GM12874 (cell line): ENCODE measurements around the gene SYN1.

ENCODE experiments used
- CTCF ChIP-seq: IDR thresholded peaks from 2 replicates; pipeline ENCODE4 v1.5.1; 2011; ENCODE audit warnings: low read depth, mild to moderate bottlenecking, control low read depth, low read length, moderate library complexity; ENCODE audit not compliant: insufficient read depth

SYN1 gene

DNA sequence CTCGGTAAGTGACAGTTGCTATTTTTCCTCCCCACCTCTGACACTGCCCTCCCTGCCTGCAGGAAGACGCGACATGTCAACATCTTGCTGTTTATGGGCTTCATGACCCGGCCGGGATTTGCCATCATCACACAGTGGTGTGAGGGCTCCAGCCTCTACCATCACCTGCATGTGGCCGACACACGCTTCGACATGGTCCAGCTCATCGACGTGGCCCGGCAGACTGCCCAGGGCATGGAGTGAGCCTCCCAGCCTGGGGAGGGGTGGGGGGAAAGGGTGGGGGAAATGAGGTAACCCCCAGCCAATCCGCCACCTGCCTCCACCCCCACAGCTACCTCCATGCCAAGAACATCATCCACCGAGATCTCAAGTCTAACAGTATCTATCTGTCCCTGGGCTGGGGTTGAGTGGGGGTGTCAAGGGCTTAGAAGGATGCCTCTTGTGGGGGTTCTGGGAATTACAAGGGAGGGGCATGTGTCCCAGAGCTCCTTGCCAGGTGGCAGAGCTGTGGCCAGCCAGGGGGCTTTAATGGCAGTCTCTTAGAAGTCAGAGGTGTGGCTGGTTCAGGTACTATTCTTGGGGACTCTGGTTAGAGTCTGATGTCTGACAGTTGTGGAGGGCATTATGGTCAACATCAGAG lies 50.9 kb downstream of the SYN1 start:
- TF ChIP-seq CTCF = peak; percentile 41; the same call in 1 of the 2 replicates

- TF ChIP-seq CTCF = no peak
These were observed 52.8 kb downstream of the SYN1 start for GRCh38 chrX:47566841-47567240.

DNA sequence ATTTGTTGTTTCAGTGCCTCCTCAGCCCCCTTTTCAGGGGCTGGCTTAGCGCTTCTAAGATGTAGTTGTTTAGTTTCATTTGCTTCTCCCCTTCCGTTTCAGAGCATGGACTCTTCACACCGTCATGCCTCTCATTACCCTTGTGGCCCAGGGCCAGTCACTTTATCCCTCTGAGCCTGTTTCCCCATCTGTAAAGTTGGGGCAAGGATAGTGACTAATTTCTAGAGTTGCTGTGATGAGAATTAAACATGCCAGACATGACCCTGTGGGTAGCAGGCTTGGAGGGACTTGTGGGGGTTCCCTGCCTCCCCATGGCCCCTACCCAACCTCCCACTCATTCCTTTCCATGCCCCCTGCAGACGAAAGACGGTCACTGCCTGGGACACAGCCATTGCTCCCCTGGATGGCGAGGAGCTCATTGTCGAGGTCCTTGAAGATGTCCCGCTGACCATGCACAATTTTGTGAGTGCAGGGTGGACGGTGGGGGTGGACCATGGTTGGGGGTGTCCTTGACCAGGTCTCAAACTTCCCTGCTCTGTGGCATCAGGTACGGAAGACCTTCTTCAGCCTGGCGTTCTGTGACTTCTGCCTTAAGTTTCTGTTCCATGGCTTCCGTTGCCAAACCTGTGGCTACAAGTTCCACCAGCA lies 55.1 kb downstream of the SYN1 start:
- TF ChIP-seq CTCF = no peak

DNA sequence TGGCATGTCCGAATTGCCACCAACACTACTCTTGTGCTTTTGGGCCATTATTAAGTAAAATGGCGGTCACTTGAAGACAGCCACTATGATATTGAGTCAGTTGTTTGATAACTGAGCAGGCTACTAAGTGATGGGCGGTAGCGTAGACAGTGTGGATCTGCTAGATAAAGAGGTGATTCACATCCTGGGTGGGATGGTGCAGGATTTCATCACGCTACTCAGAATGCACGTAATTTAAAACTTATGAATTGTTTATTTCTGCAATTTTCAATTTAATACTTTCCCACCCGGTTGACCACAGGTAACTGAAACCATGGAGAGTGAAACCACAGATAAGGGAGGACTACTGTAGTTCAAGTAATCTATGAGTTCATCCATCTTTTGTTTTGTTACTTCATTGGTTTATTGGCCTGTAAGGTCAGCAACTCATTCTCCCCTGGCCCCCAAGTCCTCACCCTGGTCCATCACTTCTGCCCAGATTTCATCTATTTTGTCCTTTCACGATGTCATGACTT lies 55.8 kb downstream of the SYN1 start:
- no peak for TF ChIP-seq CTCF

DNA sequence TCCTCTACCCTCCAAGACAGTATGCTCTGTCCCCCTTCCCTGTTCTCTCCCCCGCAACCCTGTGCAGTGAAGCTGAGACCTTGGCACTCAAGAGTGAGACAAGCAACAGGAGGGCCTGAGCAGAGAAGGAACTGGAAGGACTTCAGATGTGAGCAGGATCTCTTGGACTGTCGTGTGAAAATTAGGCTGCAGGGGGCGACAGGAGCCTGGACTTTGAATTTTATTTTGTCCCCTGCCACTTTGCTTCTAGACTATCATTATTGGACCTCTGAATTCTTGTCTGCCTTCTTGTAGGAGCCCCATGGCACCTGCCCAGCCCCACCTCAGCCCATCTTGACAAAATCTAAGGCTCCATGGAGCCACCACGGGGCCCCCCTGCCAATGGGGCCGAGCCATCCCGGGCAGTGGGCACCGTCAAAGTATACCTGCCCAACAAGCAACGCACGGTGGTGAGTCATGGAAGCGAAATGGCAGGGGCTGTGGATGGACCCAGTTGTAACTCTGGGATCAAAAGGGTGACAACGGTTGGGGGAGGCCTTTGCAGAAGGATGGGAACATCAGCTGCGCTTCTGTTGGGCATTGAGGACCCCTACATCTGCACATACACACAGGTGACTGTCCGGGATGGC lies 56.9 kb downstream of the SYN1 start:
- TF ChIP-seq CTCF = peak; percentile 29; the same call in 1 of the 2 replicates

GRCh38 chrX:47561659-47562151 lies 58.0 kb downstream of the SYN1 start:
- TF ChIP-seq CTCF = no peak

- no peak for TF ChIP-seq CTCF
These were observed 58.6 kb downstream of the SYN1 start, which contains the start of gene ARAF for GRCh38 chrX:47560934-47561658. Gene ARAF, plus strand, starts transcription at chrX:47561205. Its CDS starts 1,763 bp downstream, at chrX:47562968.
